Upper lobe of left lung (tissue), 6 donors: Measurements from ENCODE around the gene ACP3. TPM values are rescaled to one million over a fixed set of nuclear protein-coding genes. Genes with fewer than 3 reads are reported as not detected.

Experiments
- ATAC-seq, 2 donors: fragments of 200-7000 bp; cut with Tn5 transposase; one replicate each; pipeline ENCODE4 v1.9.1; 2022; ENCODE audit warnings: mild to moderate bottlenecking in 2 of 2, moderate library complexity in 2 of 2; ENCODE audit not compliant: low FRiP score in 2 of 2
- DNase-seq, 2 donors: peaks; one replicate each; pipeline ENCODE4 v3.0.0-alpha.2; 2019 to 2020
- H3K27ac ChIP-seq, 4 donors: fragments of 200-600 bp; sonication (generic); one replicate each; pipeline ENCODE4 v1.5.1; 2016 to 2019
- H3K27me3 ChIP-seq, 4 donors: fragments of 200-600 bp; sonication (generic); one replicate each; pipeline ENCODE4 v1.5.1; 2017 to 2019
- H3K36me3 ChIP-seq, 4 donors: fragments of 200-600 bp; sonication (generic); one replicate each; pipeline ENCODE4 v1.5.1; 2016 to 2019
- H3K4me1 ChIP-seq, 4 donors: fragments of 200-600 bp; sonication (generic); one replicate each; pipeline ENCODE4 v1.5.1; 2018 to 2019
- H3K4me3 ChIP-seq, 4 donors: fragments of 200-600 bp; sonication (generic); one replicate each; pipeline ENCODE4 v1.5.1; 2017 to 2019; ENCODE audit warnings: mild to moderate bottlenecking in 2 of 4, moderate library complexity in 1 of 4
- H3K9me3 ChIP-seq, 4 donors: fragments of 200-600 bp; sonication (generic); one replicate each; pipeline ENCODE4 v1.5.1; 2018 to 2019
- CTCF ChIP-seq, 6 experiments: fragments of 450-650 bp in 4 of 6; fragments of 200-600 bp in 2 of 6; sonication (generic) in 2 of 6; IDR thresholded peaks; one replicate each; pipeline ENCODE4 v1.5.1; 2016 to 2019; ENCODE audit warnings: antibody characterized with exemption in 6 of 6
- EP300 ChIP-seq, 4 donors: sonication (generic); formaldehyde crosslinking; IDR thresholded peaks; one replicate each; pipeline ENCODE4 v1.5.1; 2017; ENCODE audit warnings: antibody characterized with exemption in 4 of 4, control low read depth in 2 of 4
- POLR2A ChIP-seq, 4 donors: fragments of 450-650 bp; IDR thresholded peaks; one replicate each; pipeline ENCODE4 v1.5.1; 2016 to 2017; ENCODE audit warnings: antibody characterized with exemption in 4 of 4, mild to moderate bottlenecking in 2 of 4
- POLR2AphosphoS5 ChIP-seq, 2 donors: sonication (generic); formaldehyde crosslinking; IDR thresholded peaks; one replicate each; pipeline ENCODE4 v1.5.1; 2017; ENCODE audit warnings: antibody characterized with exemption in 2 of 2
- WGBS, 2 donors: methylation state at CpG; one replicate each; pipeline ENCODE4 v1.1.5; 2017 to 2018; 5-methylcytosine and 5-hydroxymethylcytosine counted together
- total RNA-seq, 6 donors: library from RNA; depleted of rRNA in 4 of 6; stranded (reverse); fragments of >200 nt in 4 of 6; gene quantifications; one replicate each; pipeline versions ENCODE4 v1.1.0 to v1.2.1, GENCODE V29; 2016 to 2021
- donor health status: DM: no; HTN: no; CAD: no; lungs with moderate emphysema.
- donor health status: DM: no; HTN: yes; CAD: no; lungs with severe emphysema.

ACP3 gene
- total RNA-seq, 6 donors from 2014 or later = 8.8 to 21.6 (median 15.4) TPM

GRCh38 chr3:132399054-132399929 lies 82.1 kb downstream of the ACP3 start:
- DNase-seq = no peak
- TF ChIP-seq POLR2A (IDR thresholded peaks at IDR 0.05) (no peak), CTCF (IDR thresholded peaks at IDR 0.05) (peak; percentile 49 to 79 (median 69)), POLR2AphosphoS5 (IDR thresholded peaks at IDR 0.05) (no peak), EP300 (IDR thresholded peaks at IDR 0.05) (no peak)
- no peak overlapping the region for H3K4me3 ChIP-seq
- 65 to 66% methylated on average over 5 of the region's 5 CpGs for WGBS, 2 donors
- ATAC-seq = peak in 1 of 2 donors; percentile 85
- no peaks in the 10 kb centered on the region for H3K27me3 ChIP-seq
- no peaks in the 10 kb centered on the region for H3K9me3 ChIP-seq
- H3K36me3 ChIP-seq = no peaks in the 10 kb centered on the region
- H3K27ac ChIP-seq = no peak overlapping the region
- peaks cover 0 to 3% (median 0%) of the 10 kb centered on the region in 4 donors for H3K4me1 ChIP-seq

GRCh38 chr3:132401255-132401654 lies 84.0 kb downstream of the ACP3 start:
- no peak for ATAC-seq
- 88 to 92% methylated on average over 13 of the region's 13 CpGs for WGBS, 2 donors
- DNase-seq = no peak

DNA sequence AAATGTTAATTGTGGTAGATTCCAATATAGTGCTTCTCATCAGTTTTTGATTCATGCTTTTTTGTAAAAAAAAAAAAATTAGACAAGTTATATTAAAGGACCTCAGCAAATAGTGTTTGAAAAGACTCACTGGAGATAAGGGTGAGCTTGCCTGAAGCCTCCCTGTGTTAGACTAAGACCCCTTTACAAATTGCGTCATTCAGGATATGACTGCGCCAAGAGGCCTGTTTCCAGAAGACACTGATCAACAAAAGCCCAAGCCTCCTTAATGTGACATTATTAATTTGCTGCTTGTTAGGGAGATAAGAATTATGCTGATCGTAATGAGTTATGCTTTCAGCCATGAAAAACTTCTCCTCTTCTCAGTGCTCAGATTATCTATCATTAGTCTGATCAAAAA lies 87.1 kb downstream of the ACP3 start:
- WGBS, 2 donors = 60 to 65% methylated on average over 3 of the region's 3 CpGs
- Histone ChIP-seq H3K27ac (no peak overlapping the region), H3K27me3 (no peaks in the 10 kb centered on the region), H3K9me3 (no peaks in the 10 kb centered on the region), H3K4me1 (peaks cover 12 to 18% (median 14%) of the 10 kb centered on the region in 4 donors), H3K36me3 (no peaks in the 10 kb centered on the region), H3K4me3 (no peak overlapping the region)
- no peak for ATAC-seq
- TF ChIP-seq POLR2A (IDR thresholded peaks at IDR 0.05) = no peak
- no peak for TF ChIP-seq POLR2AphosphoS5 (IDR thresholded peaks at IDR 0.05)
- TF ChIP-seq CTCF (IDR thresholded peaks at IDR 0.05) = no peak
- no peak for DNase-seq

More at GRCh38 chr3:132401255-132401654, 84.0 kb downstream of the ACP3 start:
- peaks cover 12 to 15% (median 14%) of the 10 kb centered on the region in 4 donors for H3K4me1 ChIP-seq
- no peaks in the 10 kb centered on the region for H3K9me3 ChIP-seq
- no peak overlapping the region for H3K27ac ChIP-seq
- TF ChIP-seq POLR2A (IDR thresholded peaks at IDR 0.05) (no peak), CTCF (IDR thresholded peaks at IDR 0.05) (no peak), POLR2AphosphoS5 (IDR thresholded peaks at IDR 0.05) (no peak), EP300 (IDR thresholded peaks at IDR 0.05) (no peak)
- H3K27me3 ChIP-seq = no peaks in the 10 kb centered on the region
- no peak overlapping the region for H3K4me3 ChIP-seq
- no peaks in the 10 kb centered on the region for H3K36me3 ChIP-seq

DNA sequence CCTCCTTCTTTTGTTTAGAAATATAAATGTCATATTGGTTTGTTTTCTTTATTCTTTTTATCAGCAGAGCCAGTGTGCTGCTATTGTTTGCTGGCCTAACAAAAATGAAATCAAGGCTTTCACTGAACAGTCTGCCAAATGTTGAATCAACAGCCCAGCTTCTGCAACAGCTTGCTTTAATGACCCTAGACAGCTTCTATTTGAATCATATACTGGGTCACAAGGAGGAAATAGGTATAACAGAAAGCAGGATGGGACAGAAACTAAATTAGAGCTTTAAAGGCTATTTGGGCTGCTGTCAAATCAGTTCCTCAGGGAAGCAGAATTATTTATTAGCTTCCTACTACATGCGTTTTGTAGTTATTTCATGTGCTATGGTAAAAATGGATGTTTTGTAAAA lies 88.0 kb downstream of the ACP3 start:
- Histone ChIP-seq H3K27me3 (no peaks in the 10 kb centered on the region), H3K36me3 (no peaks in the 10 kb centered on the region), H3K27ac (peak overlapping the region in 3 of 4 donors; percentile 55 to 71 (median 61)), H3K4me3 (no peak overlapping the region), H3K4me1 (peaks cover 12 to 18% (median 14%) of the 10 kb centered on the region in 4 donors), H3K9me3 (no peaks in the 10 kb centered on the region)
- WGBS, 2 donors = 23 to 37% methylated on average over 1 of the region's 1 CpG
- peak in 1 of 2 donors; percentile 45 for ATAC-seq
- DNase-seq = no peak
- TF ChIP-seq POLR2A (IDR thresholded peaks at IDR 0.05) (no peak), POLR2AphosphoS5 (IDR thresholded peaks at IDR 0.05) (no peak)

GRCh38 chr3:132405609-132406299 lies 88.5 kb downstream of the ACP3 start:
- peak in 1 of 2 donors; percentile 31 for ATAC-seq
- H3K27ac ChIP-seq = peak overlapping the region in 3 of 4 donors; percentile 55 to 71 (median 61)

More at GRCh38 chr3:132405609-132406299, 88.5 kb downstream of the ACP3 start:
- Histone ChIP-seq H3K9me3 (no peaks in the 10 kb centered on the region), H3K27me3 (no peaks in the 10 kb centered on the region), H3K4me3 (no peak overlapping the region), H3K36me3 (no peaks in the 10 kb centered on the region), H3K4me1 (peaks cover 12 to 18% (median 14%) of the 10 kb centered on the region in 4 donors)
- TF ChIP-seq EP300 (IDR thresholded peaks at IDR 0.05) (no peak), POLR2A (IDR thresholded peaks at IDR 0.05) (no peak), CTCF (IDR thresholded peaks at IDR 0.05) (no peak), POLR2AphosphoS5 (IDR thresholded peaks at IDR 0.05) (no peak)
- no peak for DNase-seq
- WGBS, 2 donors = 49 to 56% methylated on average over 4 of the region's 4 CpGs
